BLaER1 treated with 17β-estradiol and CSF1 and Interleukin-3, amounts not matched to agents 10 nM and 100 nM (cell line): ENCODE results near the gene OPN1LW.

ENCODE experiments used
- H3K27ac ChIP-seq, 11 experiments: shearing (Covaris generic); formaldehyde crosslinking; 2 replicates each; pipeline ENCODE4 v1.8.1; 2022
- H3K27me3 ChIP-seq, 11 experiments: shearing (Covaris generic); formaldehyde crosslinking; 2 replicates each; pipeline ENCODE4 v1.8.1; 2022
- H3K36me3 ChIP-seq, 11 experiments: shearing (Covaris generic); formaldehyde crosslinking; 2 replicates each; pipeline ENCODE4 v1.8.1; 2022
- H3K4me1 ChIP-seq, 10 experiments: shearing (Covaris generic); formaldehyde crosslinking; 2 replicates each; pipeline ENCODE4 v1.8.1; 2022
- H3K4me2 ChIP-seq, 11 experiments: shearing (Covaris generic); formaldehyde crosslinking; 2 replicates each; pipeline ENCODE4 v1.8.1; 2022
- H3K4me3 ChIP-seq, 10 experiments: shearing (Covaris generic); formaldehyde crosslinking; 2 replicates each; pipeline ENCODE4 v1.8.1; 2022
- H3K9ac ChIP-seq, 11 experiments: shearing (Covaris generic); formaldehyde crosslinking; 2 replicates each; pipeline ENCODE4 v1.8.1; 2022
- H3K9me3 ChIP-seq, 11 experiments: shearing (Covaris generic); formaldehyde crosslinking; replicated peaks in 1 of 11; 2 replicates each; pipeline ENCODE4 v1.8.1; 2022
- H4K20me1 ChIP-seq, 11 experiments: shearing (Covaris generic); formaldehyde crosslinking; 2 replicates each; pipeline ENCODE4 v1.8.1; 2022
- Cebpa-rat ChIP-seq, 11 experiments: shearing (Covaris generic); IDR thresholded peaks; 2 replicates each; pipeline ENCODE4 v1.8.1; 2022

The OPN1LW gene

GRCh38 chrX:154123241-154124219 is 20.5 kb upstream of the OPN1LW start:
- H3K4me1 ChIP-seq: peaks cover 33 to 48% (median 39%) of the 10 kb centered on the region in 10 experiments
- no peaks in the 10 kb centered on the region; a peak in 1 of 22 replicates for H4K20me1 ChIP-seq
- H3K9ac ChIP-seq: peak overlapping the region in 7 of 11 experiments; percentile 5 to 61 (median 26); a peak in 8 of 22 replicates
- peaks cover 16 to 55% (median 38%) of the 10 kb centered on the region in 11 experiments for H3K9me3 ChIP-seq
- H3K36me3 ChIP-seq: no peaks in the 10 kb centered on the region
- no peak for TF ChIP-seq Cebpa-rat (IDR thresholded peaks at IDR 0.05)
- H3K4me2 ChIP-seq: peak overlapping the region; percentile 38 to 73 (median 67)
- H3K27ac ChIP-seq: peak overlapping the region in 9 of 11 experiments; percentile 37 to 72 (median 61); a peak in 16 of 22 replicates
- no peak overlapping the region; a peak in 2 of 20 replicates for H3K4me3 ChIP-seq
- H3K27me3 ChIP-seq: peaks cover 68 to 98% (median 87%) of the 10 kb centered on the region in 11 experiments

GRCh38 chrX:154125391-154126040 is 18.5 kb upstream of the OPN1LW start:
- Histone ChIP-seq H3K9ac (no peak overlapping the region), H3K27me3 (peaks cover 63 to 94% (median 77%) of the 10 kb centered on the region in 11 experiments), H3K4me2 (peak overlapping the region in 1 of 11 experiments; percentile 17; a peak in 3 of 22 replicates), H3K36me3 (no peaks in the 10 kb centered on the region), H3K27ac (peak overlapping the region in 6 of 11 experiments; percentile 13 to 49 (median 18); a peak in 6 of 22 replicates), H3K4me3 (no peak overlapping the region), H4K20me1 (no peaks in the 10 kb centered on the region; a peak in 2 of 22 replicates), H3K9me3 (peaks cover 8 to 36% (median 24%) of the 10 kb centered on the region in 11 experiments), H3K4me1 (peaks cover 33 to 48% (median 39%) of the 10 kb centered on the region in 10 experiments)
- TF ChIP-seq Cebpa-rat (IDR thresholded peaks at IDR 0.05): no peak

DNA sequence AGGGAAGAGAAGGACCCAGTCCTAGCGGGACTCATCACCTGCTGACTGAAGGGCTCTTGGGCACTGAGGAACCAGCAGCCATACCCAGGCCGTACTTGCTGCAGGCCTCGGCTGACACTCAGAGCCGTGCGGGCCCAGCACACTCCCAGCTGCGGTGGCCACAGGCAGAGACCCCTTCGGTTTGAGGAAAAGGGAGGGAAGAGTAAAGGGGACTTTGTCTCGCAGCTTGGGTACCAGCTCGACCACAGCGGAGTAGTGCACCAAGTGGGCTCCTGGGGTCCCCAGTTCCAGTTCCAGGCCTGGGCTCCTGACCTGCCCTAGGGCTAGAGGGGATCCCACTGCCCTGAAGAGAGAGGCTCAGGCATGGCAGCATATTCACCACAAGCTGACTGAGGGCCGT is 17.9 kb upstream of the OPN1LW start:
- H3K36me3 ChIP-seq: no peaks in the 10 kb centered on the region
- H3K9me3 ChIP-seq: peaks cover 4 to 30% (median 19%) of the 10 kb centered on the region in 11 experiments; a peak in 16 of 22 replicates
- no peak overlapping the region; a peak in 1 of 22 replicates for H3K4me2 ChIP-seq
- no peak overlapping the region for H3K4me3 ChIP-seq
- peaks cover 68 to 94% (median 78%) of the 10 kb centered on the region in 11 experiments for H3K27me3 ChIP-seq
- H3K4me1 ChIP-seq: peaks cover 33 to 48% (median 39%) of the 10 kb centered on the region in 10 experiments
- H4K20me1 ChIP-seq: no peaks in the 10 kb centered on the region; a peak in 2 of 22 replicates
- H3K9ac ChIP-seq: no peak overlapping the region
- peak overlapping the region in 6 of 11 experiments; percentile 13 to 49 (median 18); a peak in 3 of 22 replicates for H3K27ac ChIP-seq
- TF ChIP-seq Cebpa-rat (IDR thresholded peaks at IDR 0.05): no peak

DNA sequence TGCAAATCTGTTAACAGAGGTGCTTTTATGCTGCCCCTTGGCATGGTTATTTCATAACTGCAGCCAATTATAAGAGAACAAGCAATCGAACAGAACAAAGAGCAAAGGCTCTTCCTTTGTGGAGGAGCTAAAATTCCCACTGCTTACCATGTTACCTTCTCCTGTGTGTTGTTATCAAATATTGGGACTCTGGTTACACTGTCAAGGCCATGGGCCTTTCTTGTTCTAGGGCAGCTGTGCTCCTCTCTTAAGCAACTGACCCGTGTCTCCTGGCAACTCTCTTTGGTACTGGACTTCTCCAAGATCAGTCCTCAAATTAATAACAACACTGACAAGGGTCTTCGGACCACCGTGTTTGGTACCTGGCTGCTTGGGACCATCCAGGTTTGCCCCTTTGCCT is 12.1 kb upstream of the OPN1LW start:
- H3K36me3 ChIP-seq: no peaks in the 10 kb centered on the region
- H3K4me1 ChIP-seq: peaks cover 0 to 26% (median 17%) of the 10 kb centered on the region in 10 experiments; a peak in 19 of 20 replicates
- no peak overlapping the region for H3K4me2 ChIP-seq
- H4K20me1 ChIP-seq: peaks cover 0 to 2% (median 0%) of the 10 kb centered on the region in 11 experiments; a peak in 1 of 22 replicates
- peaks cover 58 to 91% (median 74%) of the 10 kb centered on the region in 11 experiments for H3K27me3 ChIP-seq
- H3K4me3 ChIP-seq: no peak overlapping the region
- H3K27ac ChIP-seq: no peak overlapping the region
- H3K9ac ChIP-seq: no peak overlapping the region
- H3K9me3 ChIP-seq: peaks cover 0 to 15% (median 4%) of the 10 kb centered on the region in 11 experiments; a peak in 7 of 22 replicates
- no peak for TF ChIP-seq Cebpa-rat (IDR thresholded peaks at IDR 0.05)

GRCh38 chrX:154132366-154132765 is 11.7 kb upstream of the OPN1LW start:
- H3K9ac ChIP-seq: no peak overlapping the region
- peaks cover 54 to 89% (median 74%) of the 10 kb centered on the region in 11 experiments for H3K27me3 ChIP-seq
- no peak overlapping the region for H3K4me3 ChIP-seq
- no peaks in the 10 kb centered on the region for H3K36me3 ChIP-seq
- TF ChIP-seq Cebpa-rat (IDR thresholded peaks at IDR 0.05): no peak
- H3K27ac ChIP-seq: no peak overlapping the region
- peaks cover 0 to 2% (median 0%) of the 10 kb centered on the region in 11 experiments; a peak in 1 of 22 replicates for H4K20me1 ChIP-seq
- H3K9me3 ChIP-seq: peaks cover 0 to 11% (median 1%) of the 10 kb centered on the region in 11 experiments; a peak in 7 of 22 replicates
- peaks cover 0 to 30% (median 17%) of the 10 kb centered on the region in 10 experiments; a peak in 19 of 20 replicates for H3K4me1 ChIP-seq
- no peak overlapping the region for H3K4me2 ChIP-seq

- H3K27ac ChIP-seq: peak overlapping the region in 3 of 11 experiments; percentile 3 to 76 (median 71); a peak in 4 of 22 replicates
- peaks cover 0 to 2% (median 0%) of the 10 kb centered on the region in 11 experiments; a peak in 1 of 22 replicates for H4K20me1 ChIP-seq
- H3K4me1 ChIP-seq: peaks cover 0 to 34% (median 17%) of the 10 kb centered on the region in 10 experiments; a peak in 19 of 20 replicates
- no peak for TF ChIP-seq Cebpa-rat (IDR thresholded peaks at IDR 0.05)
- H3K27me3 ChIP-seq: peaks cover 56 to 98% (median 81%) of the 10 kb centered on the region in 11 experiments
- H3K4me3 ChIP-seq: no peak overlapping the region
- H3K36me3 ChIP-seq: no peaks in the 10 kb centered on the region
- H3K9ac ChIP-seq: peak overlapping the region in 3 of 11 experiments; percentile 69 to 76 (median 73); a peak in 5 of 22 replicates
- peak overlapping the region; percentile 8 to 70 (median 60); a peak in 20 of 22 replicates for H3K4me2 ChIP-seq
- peaks cover 0 to 23% (median 0%) of the 10 kb centered on the region in 11 experiments; a peak in 5 of 22 replicates for H3K9me3 ChIP-seq
Measured at GRCh38 chrX:154135458-154136229, 8.4 kb upstream of the OPN1LW start.

GRCh38 chrX:154136627-154137161 is 7.3 kb upstream of the OPN1LW start:
- Histone ChIP-seq H3K9me3 (peaks cover 0 to 23% (median 0%) of the 10 kb centered on the region in 11 experiments; a peak in 6 of 22 replicates), H3K36me3 (no peaks in the 10 kb centered on the region), H3K27ac (peak overlapping the region; percentile 20 to 76 (median 57); a peak in 19 of 22 replicates), H3K4me2 (peak overlapping the region; percentile 44 to 70 (median 64)), H3K9ac (peak overlapping the region; percentile 52 to 76 (median 68); a peak in 21 of 22 replicates), H4K20me1 (peaks cover 0 to 2% (median 0%) of the 10 kb centered on the region in 11 experiments; a peak in 1 of 22 replicates), H3K27me3 (peaks cover 46 to 97% (median 79%) of the 10 kb centered on the region in 11 experiments), H3K4me3 (peak overlapping the region in 7 of 10 experiments; percentile 14 to 51 (median 35); a peak in 10 of 20 replicates), H3K4me1 (peaks cover 0 to 34% (median 17%) of the 10 kb centered on the region in 10 experiments; a peak in 19 of 20 replicates)
- TF ChIP-seq Cebpa-rat (IDR thresholded peaks at IDR 0.05): no peak
